SIG-M5 (cell line): Measurements from ENCODE around the gene INPP5F.

Experiments
- DNase-seq: peaks from one replicate; lab custom pipeline; 2025; lab: John Stamatoyannopoulos, UW

INPP5F gene

GRCh38 chr10:119725828-119726675, at the start of gene INPP5F:
Gene INPP5F (plus strand): TSS chr10:119726050. CDS start chr10:119726263, 213 bp downstream.
- peak; percentile 79 for DNase-seq

- no peak for DNase-seq
These were observed 48.7 kb upstream of the INPP5F start for GRCh38 chr10:119677126-119677525.

GRCh38 chr10:119677904-119678755, 47.7 kb upstream of the INPP5F start:
- DNase-seq, result no peak

GRCh38 chr10:119679480-119679829, 46.4 kb upstream of the INPP5F start:
- no peak for DNase-seq

- no peak for DNase-seq
These were observed 45.8 kb upstream of the INPP5F start for GRCh38 chr10:119680050-119680449.

GRCh38 chr10:119680650-119681081, 45.2 kb upstream of the INPP5F start:
- DNase-seq, result no peak

- DNase-seq, result no peak
These were observed 39.2 kb upstream of the INPP5F start for GRCh38 chr10:119686465-119687191.

- no peak for DNase-seq
These were observed 38.4 kb upstream of the INPP5F start for GRCh38 chr10:119687192-119688032.

- DNase-seq, result no peak
These were observed 37.8 kb upstream of the INPP5F start for GRCh38 chr10:119688033-119688508.

GRCh38 chr10:119689016-119689580, 36.8 kb upstream of the INPP5F start:
- no peak for DNase-seq

- no peak for DNase-seq
These were observed 34.1 kb upstream of the INPP5F start for GRCh38 chr10:119691726-119692125.

GRCh38 chr10:119693262-119693957, 32.4 kb upstream of the INPP5F start:
- DNase-seq, result no peak

- no peak for DNase-seq
These were observed 31.2 kb upstream of the INPP5F start for GRCh38 chr10:119694608-119695007.

GRCh38 chr10:119700321-119700954, 25.4 kb upstream of the INPP5F start:
- DNase-seq, result peak; percentile 65

GRCh38 chr10:119701861-119702260, 24.0 kb upstream of the INPP5F start:
- no peak for DNase-seq

- no peak for DNase-seq
These were observed 23.3 kb upstream of the INPP5F start for GRCh38 chr10:119702583-119702982.

GRCh38 chr10:119703903-119704508, 21.8 kb upstream of the INPP5F start:
- no peak for DNase-seq

GRCh38 chr10:119705434-119705831, 20.4 kb upstream of the INPP5F start:
- no peak for DNase-seq

GRCh38 chr10:119706521-119707278, 19.1 kb upstream of the INPP5F start:
- no peak for DNase-seq
